Measurements from ENCODE around the gene RNF157. TPM values are rescaled to one million over a fixed set of nuclear protein-coding genes. Genes with fewer than 3 reads are reported as not detected.
A peak's percentile ranks its signal among the peaks of the same experiment; 100 is the strongest.

The RNF157 gene
- total and polyA plus RNA-seq, 2 of the 13 experiments (the other 11 are each of a cell fraction or from before 2014, with no cell fraction given), result 0.44 to 1.5 TPM

- TF ChIP-seq NFAT5 (CRISPR knock-in tag; IDR thresholded peaks at IDR 0.05), result 0 out of 2 replicates have a peak, but pooled peaks have one; percentile 46
- no peak for TF ChIP-seq TCF12 (IDR thresholded peaks at IDR 0.05)
- no peak for TF ChIP-seq TCF12 (CRISPR knock-in tag; IDR thresholded peaks at IDR 0.05)
- TF ChIP-seq ZNF543 (CRISPR knock-in tag; IDR thresholded peaks at IDR 0.05), result no peak
- peak; percentile 84; the same call in 1 of the 2 replicates for TF ChIP-seq KDM5B (CRISPR knock-in tag; IDR thresholded peaks at IDR 0.05; ENCODE audit: borderline replicate concordance)
- TF ChIP-seq MAZ (IDR thresholded peaks at IDR 0.05; ENCODE audit: borderline replicate concordance, low read depth, low read length), result no peak
- TF ChIP-seq MAZ (CRISPR knock-in tag; IDR thresholded peaks at IDR 0.05; ENCODE audit: low read depth), result no peak
- no peak for TF ChIP-seq FOSL2 (CRISPR knock-in tag; IDR thresholded peaks at IDR 0.05)
- TF ChIP-seq TGIF2 (CRISPR knock-in tag; IDR thresholded peaks at IDR 0.05), result no peak
- TF ChIP-seq RNF2 (conservative IDR thresholded peaks at IDR 0.05; ENCODE audit: low read depth), result peak; percentile 73; the same call in 1 of the 2 replicates
- no peak for TF ChIP-seq SIN3A (IDR thresholded peaks at IDR 0.05; ENCODE audit: borderline replicate concordance, low read depth, low read length)
- TF ChIP-seq ZBTB21 (CRISPR knock-in tag; IDR thresholded peaks at IDR 0.05), result no peak
- TF ChIP-seq TEAD2 (CRISPR knock-in tag; IDR thresholded peaks at IDR 0.05), result 0 out of 2 replicates have a peak, but pooled peaks have one; percentile 19
- TF ChIP-seq FOXC1 (CRISPR knock-in tag; IDR thresholded peaks at IDR 0.05; ENCODE audit: borderline replicate concordance), result 0 out of 2 replicates have a peak, but pooled peaks have one; percentile 24
- TF ChIP-seq ZXDC (CRISPR knock-in tag; IDR thresholded peaks at IDR 0.05), result no peak
- no peak for TF ChIP-seq CREM (IDR thresholded peaks at IDR 0.05)
- TF ChIP-seq CREM (CRISPR knock-in tag; IDR thresholded peaks at IDR 0.05), result no peak
- TF ChIP-seq SIX4 (CRISPR knock-in tag; IDR thresholded peaks at IDR 0.05), result no peak
- TF ChIP-seq MED8 (CRISPR knock-in tag; IDR thresholded peaks at IDR 0.05; ENCODE audit: insufficient replicate concordance), result no peak
- TF ChIP-seq FOXO1 (CRISPR knock-in tag; IDR thresholded peaks at IDR 0.05), result no peak
- no peak for TF ChIP-seq NR1H2 (CRISPR knock-in tag; IDR thresholded peaks at IDR 0.05; ENCODE audit: borderline replicate concordance, low read depth)
- TF ChIP-seq ZNF589 (CRISPR knock-in tag; conservative IDR thresholded peaks at IDR 0.05), result 0 out of 2 replicates have a peak, but pooled peaks have one; percentile 11
- TF ChIP-seq JUN (CRISPR knock-in tag; IDR thresholded peaks at IDR 0.05), result no peak
- TF ChIP-seq ZNF138 (CRISPR knock-in tag; IDR thresholded peaks at IDR 0.05; ENCODE audit: low read depth), result no peak
- no peak for TF ChIP-seq FOXK1 (CRISPR knock-in tag; IDR thresholded peaks at IDR 0.05; ENCODE audit: borderline replicate concordance, low read depth)
Observed at GRCh38 chr17:76239538-76240274, 587 bp downstream of the RNF157 start (continued).
